H9 (cell line): ENCODE results near the gene PDYN. TPM values are rescaled to one million over a fixed set of nuclear protein-coding genes. Genes with fewer than 3 reads are reported as not detected.

ENCODE experiments used
- DNase-seq: peaks from one replicate; pipeline ENCODE4 v3.0.0-alpha.2; 2017
- H2AFZ ChIP-seq: one replicate; pipeline ENCODE4 v1.6.1; 2013; ENCODE audit warnings: mild to moderate bottlenecking, low read length, control low read depth, moderate library complexity
- H2AK5ac ChIP-seq: 2 replicates; pipeline ENCODE4 v1.6.1; 2013; ENCODE audit warnings: low read length, control low read depth, mixed read lengths; ENCODE audit not compliant: insufficient read length
- H2BK120ac ChIP-seq: one replicate; pipeline ENCODE4 v1.6.1; 2013; ENCODE audit warnings: low read depth, mild to moderate bottlenecking, low read length, control low read depth, inconsistent platforms; ENCODE audit not compliant: poor library complexity, severe bottlenecking
- H2BK12ac ChIP-seq: 2 replicates; pipeline ENCODE4 v1.6.1; 2013; ENCODE audit warnings: low read length, control low read depth, mixed read lengths, low read depth; ENCODE audit not compliant: insufficient read length
- H2BK15ac ChIP-seq: 2 replicates; pipeline ENCODE4 v1.6.1; 2013; ENCODE audit warnings: low read depth, low read length, control low read depth
- H2BK20ac ChIP-seq: one replicate; pipeline ENCODE4 v1.6.1; 2013; ENCODE audit warnings: low read depth, mild to moderate bottlenecking, low read length, control low read depth, inconsistent platforms; ENCODE audit not compliant: poor library complexity, severe bottlenecking
- H2BK5ac ChIP-seq: 2 replicates; pipeline ENCODE4 v1.6.1; 2013; ENCODE audit warnings: low read length, control low read depth, mixed read lengths; ENCODE audit not compliant: insufficient read length
- H3K14ac ChIP-seq: 2 replicates; pipeline ENCODE4 v1.6.1; 2013; ENCODE audit warnings: low read length, control low read depth; ENCODE audit not compliant: insufficient read depth
- H3K18ac ChIP-seq: 2 replicates; pipeline ENCODE4 v1.6.1; 2013; ENCODE audit warnings: low read depth, mild to moderate bottlenecking, mixed read lengths, low read length, control low read depth; ENCODE audit not compliant: insufficient read length
- H3K23ac ChIP-seq: 2 replicates; pipeline ENCODE4 v1.6.1; 2013; ENCODE audit warnings: low read length, control low read depth, mixed read lengths, low read depth; ENCODE audit not compliant: insufficient read length
- H3K23me2 ChIP-seq: 2 replicates; pipeline ENCODE4 v1.6.1; 2013; ENCODE audit warnings: low read depth, mild to moderate bottlenecking, mixed read lengths, low read length, control low read depth; ENCODE audit not compliant: insufficient read length, poor library complexity, severe bottlenecking
- H3K27ac ChIP-seq: 2 replicates; pipeline ENCODE4 v1.5.1; 2013; ENCODE audit warnings: low read length, control low read depth, mixed read lengths, low read depth; ENCODE audit not compliant: insufficient read length
- H3K27me3 ChIP-seq: 2 replicates; pipeline ENCODE4 v1.6.1; 2013; ENCODE audit warnings: low read length, control low read depth, inconsistent platforms; ENCODE audit not compliant: insufficient read depth
- H3K4ac ChIP-seq: 2 replicates; pipeline ENCODE4 v1.6.1; 2013; ENCODE audit warnings: low read depth, mild to moderate bottlenecking, control low read depth, inconsistent platforms, low read length, moderate library complexity
- H3K4me1 ChIP-seq: 2 replicates; pipeline ENCODE4 v1.6.1; 2013; ENCODE audit warnings: low read length, control low read depth, inconsistent platforms; ENCODE audit not compliant: insufficient read depth
- H3K4me2 ChIP-seq: 2 replicates; pipeline ENCODE4 v1.6.1; 2013; ENCODE audit warnings: low read length, control low read depth, mixed read lengths; ENCODE audit not compliant: insufficient read length, insufficient read depth
- H3K56ac ChIP-seq: 2 replicates; pipeline ENCODE4 v1.6.1; 2013; ENCODE audit warnings: low read depth, mild to moderate bottlenecking, mixed read lengths, low read length, control low read depth; ENCODE audit not compliant: insufficient read length
- H3K79me1 ChIP-seq: 2 replicates; pipeline ENCODE4 v1.6.1; 2013; ENCODE audit warnings: low read depth, mild to moderate bottlenecking, moderate library complexity, low read length, control low read depth, inconsistent platforms; ENCODE audit not compliant: insufficient read depth, poor library complexity, severe bottlenecking
- H3K79me2 ChIP-seq: 2 replicates; pipeline ENCODE4 v1.6.1; 2013; ENCODE audit warnings: low read length, control low read depth, inconsistent platforms; ENCODE audit not compliant: insufficient read depth
- H3K9ac ChIP-seq: 2 replicates; pipeline ENCODE4 v1.6.1; 2013; ENCODE audit warnings: low read length, control low read depth, mixed read lengths; ENCODE audit not compliant: insufficient read length; ENCODE audit errors: extremely low read depth
- H3K9me3 ChIP-seq: one replicate; pipeline ENCODE4 v1.6.1; 2013; ENCODE audit warnings: low read depth, low read length, inconsistent platforms; ENCODE audit not compliant: control insufficient read depth
- H3T11ph ChIP-seq: one replicate; pipeline ENCODE4 v1.6.1; 2013; ENCODE audit warnings: mild to moderate bottlenecking, low read length, control low read depth, inconsistent platforms
- H4K20me1 ChIP-seq: one replicate; pipeline ENCODE4 v1.6.1; 2013; ENCODE audit not compliant: control insufficient read depth, insufficient read length, insufficient read depth
- H4K5ac ChIP-seq: 2 replicates; pipeline ENCODE4 v1.6.1; 2013; ENCODE audit warnings: low read depth, mild to moderate bottlenecking, mixed read lengths, low read length, control low read depth; ENCODE audit not compliant: insufficient read length
- H4K8ac ChIP-seq: replicated peaks from 2 replicates; pipeline ENCODE4 v1.6.1; 2013; ENCODE audit warnings: low read length, control low read depth, mixed read lengths, low read depth; ENCODE audit not compliant: insufficient read length
- H4K91ac ChIP-seq: 2 replicates; pipeline ENCODE4 v1.6.1; 2013; ENCODE audit warnings: low read depth, mild to moderate bottlenecking, moderate library complexity, mixed read lengths, low read length, control low read depth; ENCODE audit not compliant: insufficient read length
- H3K27ac Mint-ChIP-seq, 3 experiments: 2 replicates in 2 of 3; 3 replicates in 1 of 3; pipeline ENCODE4 v1.8.0; 2020 to 2021; ENCODE audit warnings: mixed read lengths in 3 of 3, mild to moderate bottlenecking in 1 of 3, moderate library complexity in 1 of 3
- H3K27me3 Mint-ChIP-seq: 2 replicates; pipeline ENCODE4 v1.8.0; 2021; ENCODE audit warnings: low read depth, mild to moderate bottlenecking, moderate library complexity, mixed read lengths
- H3K36me3 Mint-ChIP-seq, 3 experiments: 2 replicates in 2 of 3; 3 replicates in 1 of 3; pipeline ENCODE4 v1.8.0; 2020 to 2021; ENCODE audit warnings: low read depth in 3 of 3, mixed read lengths in 3 of 3; ENCODE audit not compliant: insufficient read depth in 1 of 3
- H3K4me1 Mint-ChIP-seq, 2 experiments: 2 replicates each; pipeline ENCODE4 v1.8.0; 2020; ENCODE audit warnings: mixed read lengths in 2 of 2
- H3K4me3 Mint-ChIP-seq, 2 experiments: 2 replicates in 1 of 2; 3 replicates in 1 of 2; pipeline ENCODE4 v1.8.0; 2020 to 2021; ENCODE audit warnings: mild to moderate bottlenecking in 2 of 2, mixed read lengths in 2 of 2, moderate library complexity in 1 of 2
- H3K9me3 Mint-ChIP-seq, 2 experiments: 2 replicates in 1 of 2; 3 replicates in 1 of 2; pipeline ENCODE4 v1.8.0; 2020; ENCODE audit warnings: mild to moderate bottlenecking in 2 of 2, mixed read lengths in 2 of 2, moderate library complexity in 1 of 2
- CTCF ChIP-seq: fragments of 200-600 bp; sonication (generic); conservative IDR thresholded peaks from 3 replicates; pipeline ENCODE4 v1.8.0; 2021; ENCODE audit warnings: antibody characterized with exemption, mild to moderate bottlenecking
- WGBS: extraction: QIAGEN DNeasy Blood & Tissue Kit; methylation state at CpG from one replicate; pipeline ENCODE4 v1.1.7; 2013; ENCODE audit warnings: missing lambda C conversion rate, low lambda C conversion rate, mixed read lengths; ENCODE audit not compliant: insufficient read length; ENCODE audit errors: extremely low coverage; 5-methylcytosine and 5-hydroxymethylcytosine counted together
- total RNA-seq: library from RNA; stranded (reverse); gene quantifications from 2 replicates; pipeline ENCODE4 v1.2.1, GENCODE V29; 2021

The PDYN gene
- total RNA-seq, 1 experiment from 2014 or later = 0.63 TPM

- H3K27me3 Mint-ChIP-seq = peaks cover 38% of the 10 kb centered on the region
- Histone ChIP-seq H2AK5ac (no peak overlapping the region), H3K23ac (no peak overlapping the region), H3K79me1 (no peaks in the 10 kb centered on the region), H3K9ac (no peak overlapping the region), H3K27me3 (no peaks in the 10 kb centered on the region), H4K20me1 (no peaks in the 10 kb centered on the region), H3K4me1 (no peaks in the 10 kb centered on the region), H2BK5ac (no peak overlapping the region), H3K18ac (no peak overlapping the region), H3T11ph (no peak overlapping the region), H2BK15ac (no peak overlapping the region), H3K79me2 (no peaks in the 10 kb centered on the region), H3K27ac (no peak overlapping the region), H2BK12ac (no peak overlapping the region), H3K14ac (no peak overlapping the region), H3K4me2 (no peak overlapping the region), H2BK120ac (no peak overlapping the region), H3K56ac (no peak overlapping the region), H2AFZ (no peak overlapping the region), H2BK20ac (no peak overlapping the region), H4K8ac (no peak overlapping the region), H3K23me2 (no peaks in the 10 kb centered on the region), H4K5ac (no peak overlapping the region), H3K9me3 (no peaks in the 10 kb centered on the region), H4K91ac (no peak overlapping the region), H3K4ac (no peak overlapping the region)
- TF ChIP-seq CTCF = peak; percentile 35; the same call in 1 of the 3 replicates
- DNase-seq = no peak
- no peak overlapping the region for H3K4me3 Mint-ChIP-seq
- peaks cover 0 to 2% of the 10 kb centered on the region in 2 experiments; a peak in 3 of 4 replicates for H3K4me1 Mint-ChIP-seq
- H3K36me3 Mint-ChIP-seq = no peaks in the 10 kb centered on the region
- WGBS = no CpG with 5 or more reads among the region's 4 CpGs
- no peak overlapping the region for H3K27ac Mint-ChIP-seq
- no peaks in the 10 kb centered on the region for H3K9me3 Mint-ChIP-seq
Observed at GRCh38 chr20:2023151-2023550, 29.3 kb upstream of the PDYN start.
